ENCODE measurements around the gene SORCS2.

Gene SORCS2

GRCh38 chr4:7760228-7760627 lies 567.9 kb downstream of the SORCS2 start:
- DNase-seq (ENCODE audit: low spot score), result no peak
- TF ChIP-seq CTCF (IDR thresholded peaks at IDR 0.05; ENCODE audit: extremely low read depth, missing control alignments), result no peak

- no peak for DNase-seq (ENCODE audit: low spot score)
- no peak for TF ChIP-seq CTCF (IDR thresholded peaks at IDR 0.05; ENCODE audit: extremely low read depth, missing control alignments)
Measured at GRCh38 chr4:7760706-7761105, 568.4 kb downstream of the SORCS2 start.

- TF ChIP-seq CTCF (IDR thresholded peaks at IDR 0.05; ENCODE audit: extremely low read depth, missing control alignments), result no peak
- DNase-seq (ENCODE audit: low spot score), result no peak
Measured at GRCh38 chr4:7761312-7761711, 569.0 kb downstream of the SORCS2 start.

- peak; percentile 62 for TF ChIP-seq CTCF (IDR thresholded peaks at IDR 0.05; ENCODE audit: extremely low read depth, missing control alignments)
- DNase-seq (ENCODE audit: low spot score), result peak; percentile 84
Measured at GRCh38 chr4:7761720-7762119, 569.4 kb downstream of the SORCS2 start.

- no peak for TF ChIP-seq CTCF (IDR thresholded peaks at IDR 0.05; ENCODE audit: extremely low read depth, missing control alignments)
- no peak for DNase-seq (ENCODE audit: low spot score)
Measured at GRCh38 chr4:7762376-7763030, 570.2 kb downstream of the SORCS2 start.

- no peak for DNase-seq (ENCODE audit: low spot score)
- no peak for TF ChIP-seq CTCF (IDR thresholded peaks at IDR 0.05; ENCODE audit: extremely low read depth, missing control alignments)
Measured at GRCh38 chr4:7763106-7763505, 570.8 kb downstream of the SORCS2 start.

- DNase-seq (ENCODE audit: low spot score), result no peak
Measured at GRCh38 chr4:7763788-7764187, 571.5 kb downstream of the SORCS2 start.

More at GRCh38 chr4:7763788-7764187, 571.5 kb downstream of the SORCS2 start:
- no peak for TF ChIP-seq CTCF (IDR thresholded peaks at IDR 0.05; ENCODE audit: extremely low read depth, missing control alignments)

Measured in GM20000 (cell line).